ENCODE results near the gene LMX1A. TPM values are rescaled to one million over a fixed set of nuclear protein-coding genes. Genes with fewer than 3 reads are reported as not detected.

LMX1A gene
- total RNA-seq, 2 experiments from 2014 or later = not detected

GRCh38 chr1:165330483-165330882 lies 26.0 kb downstream of the LMX1A start:
- CTCF ChIA-PET = no interaction called here
- Mint-ChIP-seq H3K4me1 (no peaks in the 10 kb centered on the region), H3K9me3 (ENCODE audit: low read depth) (no peaks in the 10 kb centered on the region), H3K36me3 (no peaks in the 10 kb centered on the region), H3K27ac (no peak overlapping the region), H3K4me3 (no peak overlapping the region), H3K27me3 (peaks cover 21% of the 10 kb centered on the region)
- DNase-seq (no peak), ATAC-seq (no peak)

GRCh38 chr1:165329104-165329503 lies 27.4 kb downstream of the LMX1A start:
- CTCF ChIA-PET = no interaction called here
- ATAC-seq = no peak
- Mint-ChIP-seq H3K36me3 (no peaks in the 10 kb centered on the region), H3K9me3 (ENCODE audit: low read depth) (no peaks in the 10 kb centered on the region), H3K4me3 (no peak overlapping the region), H3K4me1 (no peaks in the 10 kb centered on the region), H3K27ac (no peak overlapping the region), H3K27me3 (peaks cover 17% of the 10 kb centered on the region)
- DNase-seq = no peak

DNA sequence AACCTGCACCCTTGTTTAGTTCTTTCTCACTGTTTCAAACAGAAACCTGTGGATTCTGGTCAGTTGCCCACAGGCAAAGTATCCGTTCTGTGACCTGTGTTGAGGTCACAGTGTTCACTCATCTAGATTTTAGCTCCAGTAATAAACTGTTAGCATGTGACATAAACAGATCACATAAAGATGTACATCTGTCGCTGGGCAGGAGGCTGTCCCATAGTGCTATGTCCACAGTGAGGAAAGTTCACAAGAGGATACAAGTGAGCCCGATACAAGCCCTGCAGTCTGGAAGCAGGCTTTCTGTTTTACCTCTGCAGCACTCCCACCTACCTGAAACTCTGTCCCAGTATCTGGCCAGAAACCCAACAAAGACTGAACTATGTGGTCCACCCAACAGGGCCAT lies 28.4 kb downstream of the LMX1A start:
- H3K27ac Mint-ChIP-seq = no peak overlapping the region
- H3K27me3 Mint-ChIP-seq = peaks cover 17% of the 10 kb centered on the region
- no peak for DNase-seq
- H3K4me1 Mint-ChIP-seq = no peaks in the 10 kb centered on the region
- H3K36me3 Mint-ChIP-seq = no peaks in the 10 kb centered on the region
- no peaks in the 10 kb centered on the region for H3K9me3 Mint-ChIP-seq (ENCODE audit: low read depth)
- CTCF ChIA-PET = no interaction called here
- H3K4me3 Mint-ChIP-seq = no peak overlapping the region
- no peak for ATAC-seq

GRCh38 chr1:165327538-165327937 lies 29.0 kb downstream of the LMX1A start:
- Mint-ChIP-seq H3K4me1 (no peaks in the 10 kb centered on the region), H3K36me3 (no peaks in the 10 kb centered on the region), H3K9me3 (ENCODE audit: low read depth) (no peaks in the 10 kb centered on the region), H3K4me3 (no peak overlapping the region), H3K27me3 (peaks cover 13% of the 10 kb centered on the region), H3K27ac (no peak overlapping the region)
- CTCF ChIA-PET = no interaction called here
- no peak for DNase-seq
- no peak for ATAC-seq

DNA sequence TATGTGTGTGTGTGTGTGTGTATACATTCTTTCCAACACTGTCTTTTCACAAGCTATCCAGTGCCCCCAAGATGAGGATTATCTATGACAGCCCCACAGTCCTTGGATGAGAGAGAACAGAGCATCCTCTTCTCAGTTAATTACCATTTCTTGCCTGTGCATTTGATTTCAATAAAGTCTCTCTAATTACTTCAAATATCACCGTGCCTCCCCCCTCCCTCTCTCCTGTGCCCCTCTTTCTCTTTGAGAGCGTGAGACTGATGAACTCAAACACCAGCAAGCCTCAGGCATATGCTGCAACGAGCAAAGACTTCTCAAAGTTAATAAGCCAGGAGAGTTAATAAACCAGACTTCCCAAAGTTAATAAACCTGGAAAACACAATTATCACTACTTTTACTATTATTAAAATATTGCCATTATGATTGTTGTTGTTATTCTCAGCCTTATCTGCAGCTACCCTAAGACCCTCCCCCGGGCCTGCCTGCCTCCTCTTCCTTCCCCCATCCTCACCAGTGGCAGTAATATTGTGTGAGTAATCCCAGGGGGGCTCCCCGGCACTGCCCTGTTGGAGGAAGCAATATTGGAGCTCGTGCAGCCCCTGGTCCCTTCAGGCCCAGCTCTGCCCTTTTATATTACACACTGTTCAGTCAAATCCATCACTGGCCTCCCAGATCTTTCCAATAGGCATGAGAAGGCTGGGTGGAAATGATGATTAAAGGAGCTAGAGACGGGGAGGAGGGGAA lies 30.9 kb downstream of the LMX1A start:
- Mint-ChIP-seq H3K27me3 (peaks cover 21% of the 10 kb centered on the region), H3K4me3 (no peak overlapping the region), H3K36me3 (no peaks in the 10 kb centered on the region), H3K9me3 (ENCODE audit: low read depth) (no peaks in the 10 kb centered on the region), H3K4me1 (no peaks in the 10 kb centered on the region), H3K27ac (no peak overlapping the region)
- ATAC-seq (no peak), DNase-seq (no peak)
- CTCF ChIA-PET = no interaction called here

DNA sequence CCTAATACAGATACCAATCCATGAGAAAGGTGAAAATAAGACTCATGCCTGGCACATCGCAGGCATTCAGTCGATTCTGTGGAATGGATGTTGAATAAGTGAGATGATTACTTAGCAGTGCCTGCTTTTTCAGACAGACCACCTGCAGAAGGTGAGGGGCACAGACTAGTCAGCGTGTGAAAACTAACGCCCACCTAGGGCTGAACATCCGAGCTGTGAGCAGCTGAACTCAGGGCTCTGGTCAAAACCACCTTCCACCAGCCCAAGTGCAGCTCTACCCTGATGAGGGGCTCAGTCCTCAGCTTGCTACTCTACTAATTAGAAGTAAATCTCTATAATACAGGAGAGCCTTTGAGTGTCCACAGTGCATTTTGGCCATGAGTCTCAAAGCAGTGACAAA lies 32.5 kb downstream of the LMX1A start:
- CTCF ChIA-PET = interaction anchor here (1.1 kb wide), 1 partner anchor 43 kb away, joined by 4 read pairs; no protein-coding TSS in a partner anchor
- Mint-ChIP-seq H3K4me1 (no peaks in the 10 kb centered on the region), H3K27ac (no peak overlapping the region), H3K9me3 (ENCODE audit: low read depth) (no peaks in the 10 kb centered on the region), H3K36me3 (no peaks in the 10 kb centered on the region), H3K4me3 (no peak overlapping the region), H3K27me3 (peaks cover 23% of the 10 kb centered on the region)
- ATAC-seq (no peak), DNase-seq (no peak)

- ATAC-seq (no peak), DNase-seq (no peak)
- no peaks in the 10 kb centered on the region for H3K9me3 Mint-ChIP-seq (ENCODE audit: low read depth)
- H3K27me3 Mint-ChIP-seq = peaks cover 31% of the 10 kb centered on the region
- CTCF ChIA-PET = no interaction called here
- H3K36me3 Mint-ChIP-seq = no peaks in the 10 kb centered on the region
- no peak overlapping the region for H3K27ac Mint-ChIP-seq
- no peak overlapping the region for H3K4me3 Mint-ChIP-seq
- H3K4me1 Mint-ChIP-seq = no peaks in the 10 kb centered on the region
Observed at GRCh38 chr1:165317612-165318011, 38.9 kb downstream of the LMX1A start.

DNA sequence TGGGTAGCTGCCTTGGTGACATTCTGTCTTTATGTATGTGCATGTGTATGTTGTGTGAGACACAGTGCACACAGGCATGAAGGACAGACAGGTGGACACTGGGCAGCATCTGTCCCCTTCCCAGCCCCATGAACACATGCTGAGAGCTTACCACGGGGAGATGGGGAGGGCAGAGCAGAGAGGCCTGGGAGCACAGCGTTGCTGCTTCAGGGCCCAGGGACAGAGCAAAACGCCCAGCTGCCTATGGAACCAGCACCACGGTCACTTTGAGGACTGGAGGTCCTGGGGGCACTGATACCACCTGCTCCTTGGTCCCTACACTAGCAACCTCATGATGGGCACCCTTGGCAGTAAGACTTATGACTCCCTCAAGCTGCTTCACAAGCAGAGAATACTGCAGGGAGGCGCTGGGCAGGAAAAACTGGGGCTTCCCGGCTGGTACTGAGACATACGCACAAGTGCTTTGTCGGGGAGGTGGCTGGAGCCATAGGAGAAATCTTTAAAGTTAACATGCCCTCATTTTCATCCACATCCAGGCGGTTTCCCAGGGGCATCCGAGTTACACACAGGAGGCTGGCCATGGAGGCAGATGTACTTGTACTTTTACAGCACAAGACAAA lies 40.3 kb downstream of the LMX1A start:
- no peaks in the 10 kb centered on the region for H3K36me3 Mint-ChIP-seq
- no peak for ATAC-seq
- no peak overlapping the region for H3K27ac Mint-ChIP-seq
- no peak overlapping the region for H3K4me3 Mint-ChIP-seq
- CTCF ChIA-PET = no interaction called here
- DNase-seq = no peak
- no peaks in the 10 kb centered on the region for H3K4me1 Mint-ChIP-seq
- H3K9me3 Mint-ChIP-seq (ENCODE audit: low read depth) = no peaks in the 10 kb centered on the region
- peaks cover 27% of the 10 kb centered on the region for H3K27me3 Mint-ChIP-seq

DNA sequence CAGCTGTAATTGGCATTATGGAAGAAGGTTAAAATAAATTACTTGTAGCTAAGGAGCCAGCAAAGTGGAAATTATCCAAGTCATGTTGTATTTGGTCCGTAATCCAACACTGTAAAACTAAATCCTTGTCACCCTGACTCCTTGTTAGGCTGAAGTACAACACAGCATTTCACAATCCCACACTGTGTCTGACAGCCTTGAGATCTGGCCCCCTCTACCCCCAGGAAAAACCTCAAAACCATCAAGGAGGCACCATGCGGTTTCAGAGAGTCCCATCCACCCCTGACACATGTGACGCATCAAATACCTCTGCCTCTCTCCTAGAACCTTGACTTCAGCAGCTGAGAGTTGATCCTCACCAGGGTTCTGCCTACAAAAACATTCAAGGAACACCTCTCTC lies 41.0 kb downstream of the LMX1A start:
- H3K36me3 Mint-ChIP-seq = no peaks in the 10 kb centered on the region
- no peak overlapping the region for H3K4me3 Mint-ChIP-seq
- peaks cover 22% of the 10 kb centered on the region for H3K27me3 Mint-ChIP-seq
- no peak overlapping the region for H3K27ac Mint-ChIP-seq
- CTCF ChIA-PET = no interaction called here
- no peaks in the 10 kb centered on the region for H3K4me1 Mint-ChIP-seq
- H3K9me3 Mint-ChIP-seq (ENCODE audit: low read depth) = no peaks in the 10 kb centered on the region
- ATAC-seq = no peak
- DNase-seq = no peak

DNA sequence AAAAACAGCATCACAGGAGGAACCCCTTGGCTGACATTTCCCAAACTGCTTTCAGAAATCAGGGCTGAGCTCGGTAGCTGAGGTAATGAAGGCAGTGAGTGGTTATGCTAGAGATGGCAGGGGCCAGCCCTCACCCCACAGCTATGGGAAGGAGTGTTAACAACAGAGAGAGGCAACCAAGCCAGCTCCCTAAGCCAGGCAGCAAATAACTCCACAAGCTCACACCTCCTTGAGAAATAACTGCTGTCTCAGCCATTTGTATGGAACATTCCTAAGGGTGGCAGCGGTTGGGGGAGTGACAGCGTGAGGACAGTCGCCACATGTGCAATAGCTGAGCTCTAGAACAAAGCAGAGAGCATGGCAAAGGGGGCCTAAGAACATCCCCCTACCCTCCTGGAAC lies 42.6 kb downstream of the LMX1A start:
- Mint-ChIP-seq H3K4me3 (no peak overlapping the region), H3K27me3 (peaks cover 17% of the 10 kb centered on the region), H3K4me1 (no peaks in the 10 kb centered on the region), H3K36me3 (no peaks in the 10 kb centered on the region), H3K27ac (no peak overlapping the region), H3K9me3 (ENCODE audit: low read depth) (no peaks in the 10 kb centered on the region)
- ATAC-seq (no peak), DNase-seq (no peak)
- CTCF ChIA-PET = no interaction called here

GRCh38 chr1:165312591-165312990 lies 43.9 kb downstream of the LMX1A start:
- H3K9me3 Mint-ChIP-seq (ENCODE audit: low read depth) = no peaks in the 10 kb centered on the region
- H3K27ac Mint-ChIP-seq = no peak overlapping the region
- ATAC-seq (no peak), DNase-seq (no peak)
- no peaks in the 10 kb centered on the region for H3K36me3 Mint-ChIP-seq
- H3K4me1 Mint-ChIP-seq = no peaks in the 10 kb centered on the region
- CTCF ChIA-PET = interaction anchor here (1.2 kb wide), 1 partner anchor 57 kb away, joined by 3 read pairs; no protein-coding TSS in a partner anchor
- H3K4me3 Mint-ChIP-seq = no peak overlapping the region
- H3K27me3 Mint-ChIP-seq = peaks cover 9% of the 10 kb centered on the region

DNA sequence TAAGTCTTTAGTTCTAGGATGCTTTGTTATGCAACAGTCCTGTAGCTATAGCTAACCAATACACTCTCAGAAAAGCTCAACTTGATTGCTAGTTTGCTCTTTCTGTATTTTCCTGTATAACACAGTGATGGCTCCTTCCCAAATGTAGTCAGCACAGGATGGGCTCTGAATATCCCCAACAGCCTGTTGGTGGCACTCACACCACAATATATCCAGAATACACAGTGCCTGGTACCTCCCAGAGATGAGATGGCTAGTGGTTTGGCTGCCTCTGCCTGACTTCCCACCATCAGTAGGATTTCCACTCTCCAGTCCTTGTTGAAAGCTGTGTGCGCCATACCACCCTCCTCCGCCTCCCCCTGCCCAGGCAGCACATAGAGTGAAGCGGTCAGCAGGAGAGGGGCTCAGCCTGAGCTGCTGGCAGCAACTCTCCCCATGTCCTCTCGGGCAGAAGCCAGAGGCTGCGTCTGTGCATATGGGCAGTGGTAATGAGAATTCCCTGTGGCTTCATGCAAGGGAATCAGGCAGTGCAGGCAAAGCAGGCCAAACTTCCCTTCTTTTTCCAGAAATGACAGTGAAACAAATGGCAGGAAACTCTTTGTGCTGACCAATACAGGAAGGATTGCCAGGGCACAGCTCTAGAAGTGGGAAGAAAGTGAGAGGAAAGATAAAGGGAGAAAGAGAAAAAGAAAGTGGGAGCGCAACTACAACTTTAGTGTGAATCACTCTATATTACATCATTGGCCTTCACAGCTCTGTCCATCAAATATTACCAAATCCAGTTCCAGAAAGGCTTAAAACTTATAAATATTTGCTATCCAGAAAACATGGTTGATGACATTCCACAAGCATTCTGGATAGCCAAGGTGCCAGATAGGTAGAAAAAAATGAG lies 49.7 kb downstream of the LMX1A start:
- ATAC-seq = no peak
- Mint-ChIP-seq H3K4me1 (no peaks in the 10 kb centered on the region), H3K9me3 (ENCODE audit: low read depth) (no peaks in the 10 kb centered on the region), H3K4me3 (no peak overlapping the region), H3K27me3 (peaks cover 2% of the 10 kb centered on the region), H3K36me3 (no peaks in the 10 kb centered on the region), H3K27ac (no peak overlapping the region)
- CTCF ChIA-PET = no interaction called here
- no peak for DNase-seq

DNA sequence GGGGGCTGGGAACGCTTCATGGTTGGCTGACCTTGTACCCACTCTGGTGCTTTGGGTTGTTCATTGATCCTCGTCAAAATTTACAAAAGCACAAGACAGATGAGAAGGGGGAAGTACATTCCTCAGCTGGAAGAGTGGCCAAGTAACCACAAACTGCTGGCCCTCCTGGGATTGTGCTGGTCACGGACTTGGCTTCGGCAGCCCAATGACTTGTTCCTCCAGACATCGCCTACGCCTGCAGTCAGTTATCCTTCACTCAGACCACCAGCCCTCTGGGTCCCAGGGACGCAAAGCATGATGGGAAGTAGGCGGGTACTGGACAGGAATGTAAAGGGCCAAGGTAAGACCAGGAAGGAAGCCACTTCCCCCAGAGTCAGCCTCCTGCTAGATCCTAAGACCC lies 53.1 kb downstream of the LMX1A start:
- peaks cover 5% of the 10 kb centered on the region for H3K27me3 Mint-ChIP-seq
- ATAC-seq (no peak), DNase-seq (no peak)
- no peak overlapping the region for H3K27ac Mint-ChIP-seq
- no peaks in the 10 kb centered on the region for H3K9me3 Mint-ChIP-seq (ENCODE audit: low read depth)
- H3K4me3 Mint-ChIP-seq = no peak overlapping the region
- H3K4me1 Mint-ChIP-seq = no peaks in the 10 kb centered on the region
- CTCF ChIA-PET = no interaction called here
- no peaks in the 10 kb centered on the region for H3K36me3 Mint-ChIP-seq

All from activated CD8-positive, alpha-beta memory T cell treated with anti-CD3 and anti-CD28 coated beads, Interleukin-2, amount 10 ng/mL, durations not matched to agents 7 days and 5 days (primary cell).